ENCODE measurements around the gene BRD4.

The BRD4 gene

GRCh38 chr19:15318241-15318691 lies 14.1 kb downstream of the BRD4 start:
- Histone ChIP-seq H3K27me3 (ENCODE audit: insufficient read depth, low read length) (no peaks in the 10 kb centered on the region), H3K4me3 (ENCODE audit: low read length) (no peak overlapping the region), H3K9me3 (ENCODE audit: low read length) (no peaks in the 10 kb centered on the region), H3K4me1 (ENCODE audit: insufficient read depth, low read length) (no peaks in the 10 kb centered on the region), H3K36me3 (ENCODE audit: insufficient read depth, low read length) (peaks cover 7% of the 10 kb centered on the region), H2AFZ (ENCODE audit: low read depth, low read length) (no peak overlapping the region)

- H3K27me3 ChIP-seq (ENCODE audit: insufficient read depth, low read length): no peaks in the 10 kb centered on the region
- no peak overlapping the region for H2AFZ ChIP-seq (ENCODE audit: low read depth, low read length)
- H3K4me3 ChIP-seq (ENCODE audit: low read length): no peak overlapping the region
- no peaks in the 10 kb centered on the region for H3K9me3 ChIP-seq (ENCODE audit: low read length)
- H3K4me1 ChIP-seq (ENCODE audit: insufficient read depth, low read length): no peaks in the 10 kb centered on the region
- peaks cover 7% of the 10 kb centered on the region for H3K36me3 ChIP-seq (ENCODE audit: insufficient read depth, low read length)
These were observed 14.8 kb downstream of the BRD4 start for GRCh38 chr19:15317392-15318071.

GRCh38 chr19:15316498-15316897 lies 15.8 kb downstream of the BRD4 start:
- H3K9me3 ChIP-seq (ENCODE audit: low read length): no peaks in the 10 kb centered on the region
- H3K27me3 ChIP-seq (ENCODE audit: insufficient read depth, low read length): no peaks in the 10 kb centered on the region
- H3K36me3 ChIP-seq (ENCODE audit: insufficient read depth, low read length): peaks cover 7% of the 10 kb centered on the region
- H2AFZ ChIP-seq (ENCODE audit: low read depth, low read length): no peak overlapping the region
- no peaks in the 10 kb centered on the region for H3K4me1 ChIP-seq (ENCODE audit: insufficient read depth, low read length)
- no peak overlapping the region for H3K4me3 ChIP-seq (ENCODE audit: low read length)

- no peaks in the 10 kb centered on the region for H3K4me1 ChIP-seq (ENCODE audit: insufficient read depth, low read length)
- peaks cover 7% of the 10 kb centered on the region for H3K36me3 ChIP-seq (ENCODE audit: insufficient read depth, low read length)
- no peak overlapping the region for H2AFZ ChIP-seq (ENCODE audit: low read depth, low read length)
- no peak overlapping the region for H3K4me3 ChIP-seq (ENCODE audit: low read length)
- no peaks in the 10 kb centered on the region for H3K27me3 ChIP-seq (ENCODE audit: insufficient read depth, low read length)
- H3K9me3 ChIP-seq (ENCODE audit: low read length): no peaks in the 10 kb centered on the region
These were observed 17.2 kb downstream of the BRD4 start for GRCh38 chr19:15315101-15315500.

- H3K36me3 ChIP-seq (ENCODE audit: insufficient read depth, low read length): peaks cover 7% of the 10 kb centered on the region
- no peak overlapping the region for H2AFZ ChIP-seq (ENCODE audit: low read depth, low read length)
- H3K4me3 ChIP-seq (ENCODE audit: low read length): no peak overlapping the region
- H3K9me3 ChIP-seq (ENCODE audit: low read length): no peaks in the 10 kb centered on the region
- H3K4me1 ChIP-seq (ENCODE audit: insufficient read depth, low read length): no peaks in the 10 kb centered on the region
- H3K27me3 ChIP-seq (ENCODE audit: insufficient read depth, low read length): no peaks in the 10 kb centered on the region
These were observed 18.6 kb downstream of the BRD4 start for GRCh38 chr19:15313649-15314279.

- Histone ChIP-seq H3K9me3 (ENCODE audit: low read length) (peaks cover 24% of the 10 kb centered on the region), H3K27me3 (ENCODE audit: insufficient read depth, low read length) (no peaks in the 10 kb centered on the region), H3K4me3 (ENCODE audit: low read length) (no peak overlapping the region), H2AFZ (ENCODE audit: low read depth, low read length) (no peak overlapping the region), H3K36me3 (ENCODE audit: insufficient read depth, low read length) (peaks cover 3% of the 10 kb centered on the region), H3K4me1 (ENCODE audit: insufficient read depth, low read length) (no peaks in the 10 kb centered on the region)
These were observed 25.2 kb downstream of the BRD4 start for GRCh38 chr19:15307169-15307568.

GRCh38 chr19:15305582-15306334 lies 26.6 kb downstream of the BRD4 start:
- Histone ChIP-seq H3K36me3 (ENCODE audit: insufficient read depth, low read length) (peaks cover 3% of the 10 kb centered on the region), H3K9me3 (ENCODE audit: low read length) (peaks cover 25% of the 10 kb centered on the region), H3K27me3 (ENCODE audit: insufficient read depth, low read length) (no peaks in the 10 kb centered on the region), H3K4me3 (ENCODE audit: low read length) (no peak overlapping the region), H3K4me1 (ENCODE audit: insufficient read depth, low read length) (no peaks in the 10 kb centered on the region), H2AFZ (ENCODE audit: low read depth, low read length) (no peak overlapping the region)

- Histone ChIP-seq H2AFZ (ENCODE audit: low read depth, low read length) (no peak overlapping the region), H3K27me3 (ENCODE audit: insufficient read depth, low read length) (no peaks in the 10 kb centered on the region), H3K4me1 (ENCODE audit: insufficient read depth, low read length) (no peaks in the 10 kb centered on the region), H3K9me3 (ENCODE audit: low read length) (peaks cover 25% of the 10 kb centered on the region), H3K4me3 (ENCODE audit: low read length) (no peak overlapping the region), H3K36me3 (ENCODE audit: insufficient read depth, low read length) (peaks cover 3% of the 10 kb centered on the region)
These were observed 28.1 kb downstream of the BRD4 start for GRCh38 chr19:15304140-15304705.

- Histone ChIP-seq H3K9me3 (ENCODE audit: low read length) (peaks cover 25% of the 10 kb centered on the region), H3K36me3 (ENCODE audit: insufficient read depth, low read length) (peaks cover 3% of the 10 kb centered on the region), H2AFZ (ENCODE audit: low read depth, low read length) (no peak overlapping the region), H3K4me1 (ENCODE audit: insufficient read depth, low read length) (no peaks in the 10 kb centered on the region), H3K4me3 (ENCODE audit: low read length) (no peak overlapping the region), H3K27me3 (ENCODE audit: insufficient read depth, low read length) (no peaks in the 10 kb centered on the region)
These were observed 29.1 kb downstream of the BRD4 start for GRCh38 chr19:15303105-15303780.

- Histone ChIP-seq H3K27me3 (ENCODE audit: insufficient read depth, low read length) (no peaks in the 10 kb centered on the region), H3K9me3 (ENCODE audit: low read length) (peaks cover 14% of the 10 kb centered on the region), H3K4me1 (ENCODE audit: insufficient read depth, low read length) (no peaks in the 10 kb centered on the region), H3K36me3 (ENCODE audit: insufficient read depth, low read length) (peaks cover 5% of the 10 kb centered on the region), H3K4me3 (ENCODE audit: low read length) (no peak overlapping the region), H2AFZ (ENCODE audit: low read depth, low read length) (no peak overlapping the region)
These were observed 31.7 kb downstream of the BRD4 start for GRCh38 chr19:15300533-15301197.

GRCh38 chr19:15299568-15300409 lies 32.5 kb downstream of the BRD4 start:
- H2AFZ ChIP-seq (ENCODE audit: low read depth, low read length): no peak overlapping the region
- no peaks in the 10 kb centered on the region for H3K4me1 ChIP-seq (ENCODE audit: insufficient read depth, low read length)
- peaks cover 6% of the 10 kb centered on the region for H3K9me3 ChIP-seq (ENCODE audit: low read length)
- H3K36me3 ChIP-seq (ENCODE audit: insufficient read depth, low read length): peaks cover 5% of the 10 kb centered on the region
- no peaks in the 10 kb centered on the region for H3K27me3 ChIP-seq (ENCODE audit: insufficient read depth, low read length)
- H3K4me3 ChIP-seq (ENCODE audit: low read length): no peak overlapping the region

Measured in neuron (in vitro differentiated cells).